Measurements from ENCODE around the gene ASH1L.

DNA sequence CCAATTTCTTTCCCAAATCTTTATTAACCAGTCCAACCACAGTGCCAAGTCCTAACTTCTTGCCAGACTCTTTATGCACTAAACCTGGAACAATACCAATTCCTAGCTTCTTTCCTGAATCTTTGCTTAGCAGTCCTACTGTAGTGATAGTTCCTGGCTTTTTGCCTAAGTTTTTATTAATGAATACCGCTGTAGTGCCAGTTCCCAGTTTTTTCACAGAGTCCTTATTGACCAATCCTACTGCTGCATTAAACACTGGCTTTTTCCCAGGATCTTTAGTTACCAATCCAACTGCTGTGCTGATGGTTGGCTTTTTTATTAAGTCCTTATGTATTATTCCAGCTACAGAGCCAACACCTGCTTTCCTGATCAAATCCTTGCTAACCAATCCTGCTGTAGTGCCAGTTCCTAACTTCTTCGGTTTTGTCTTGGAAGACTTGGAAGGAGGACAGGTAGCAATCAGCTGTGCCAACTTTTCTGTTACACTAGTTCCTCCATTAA lies 80.8 kb downstream of the ASH1L start:
- TF ChIP-seq ZNF664 (tag by site-specific recombination; IDR thresholded peaks at IDR 0.05) (no peak), HOXA7 (CRISPR knock-in tag; IDR thresholded peaks at IDR 0.05; ENCODE audit: borderline replicate concordance) (no peak), GLI4 (tag by site-specific recombination; IDR thresholded peaks at IDR 0.05) (no peak), ZBTB8A (tag by site-specific recombination; IDR thresholded peaks at IDR 0.05) (no peak), ZNF138 (tag by site-specific recombination; IDR thresholded peaks at IDR 0.05; ENCODE audit: borderline replicate concordance) (no peak), KLF16 (tag by site-specific recombination; IDR thresholded peaks at IDR 0.05) (no peak), ZNF776 (tag by site-specific recombination; IDR thresholded peaks at IDR 0.05; ENCODE audit: borderline replicate concordance) (no peak), ZBTB7A (tag by site-specific recombination; IDR thresholded peaks at IDR 0.05; ENCODE audit: low read depth) (no peak)
- TF ChIP-seq, protein P1, sequence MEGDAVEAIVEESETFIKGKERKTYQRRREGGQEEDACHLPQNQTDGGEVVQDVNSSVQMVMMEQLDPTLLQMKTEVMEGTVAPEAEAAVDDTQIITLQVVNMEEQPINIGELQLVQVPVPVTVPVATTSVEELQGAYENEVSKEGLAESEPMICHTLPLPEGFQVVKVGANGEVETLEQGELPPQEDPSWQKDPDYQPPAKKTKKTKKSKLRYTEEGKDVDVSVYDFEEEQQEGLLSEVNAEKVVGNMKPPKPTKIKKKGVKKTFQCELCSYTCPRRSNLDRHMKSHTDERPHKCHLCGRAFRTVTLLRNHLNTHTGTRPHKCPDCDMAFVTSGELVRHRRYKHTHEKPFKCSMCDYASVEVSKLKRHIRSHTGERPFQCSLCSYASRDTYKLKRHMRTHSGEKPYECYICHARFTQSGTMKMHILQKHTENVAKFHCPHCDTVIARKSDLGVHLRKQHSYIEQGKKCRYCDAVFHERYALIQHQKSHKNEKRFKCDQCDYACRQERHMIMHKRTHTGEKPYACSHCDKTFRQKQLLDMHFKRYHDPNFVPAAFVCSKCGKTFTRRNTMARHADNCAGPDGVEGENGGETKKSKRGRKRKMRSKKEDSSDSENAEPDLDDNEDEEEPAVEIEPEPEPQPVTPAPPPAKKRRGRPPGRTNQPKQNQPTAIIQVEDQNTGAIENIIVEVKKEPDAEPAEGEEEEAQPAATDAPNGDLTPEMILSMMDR (tag by site-specific recombination; IDR thresholded peaks at IDR 0.05) = no peak
